ENCODE measurements around the gene ZNF69.
A peak's percentile ranks its signal among the peaks of the same experiment; 100 is the strongest.
"Not testable (repeated sequence)": the region's sequence is repeated elsewhere in the genome, so short reads cannot be mapped to it uniquely, and the experiment has no call there.

The ZNF69 gene

DNA sequence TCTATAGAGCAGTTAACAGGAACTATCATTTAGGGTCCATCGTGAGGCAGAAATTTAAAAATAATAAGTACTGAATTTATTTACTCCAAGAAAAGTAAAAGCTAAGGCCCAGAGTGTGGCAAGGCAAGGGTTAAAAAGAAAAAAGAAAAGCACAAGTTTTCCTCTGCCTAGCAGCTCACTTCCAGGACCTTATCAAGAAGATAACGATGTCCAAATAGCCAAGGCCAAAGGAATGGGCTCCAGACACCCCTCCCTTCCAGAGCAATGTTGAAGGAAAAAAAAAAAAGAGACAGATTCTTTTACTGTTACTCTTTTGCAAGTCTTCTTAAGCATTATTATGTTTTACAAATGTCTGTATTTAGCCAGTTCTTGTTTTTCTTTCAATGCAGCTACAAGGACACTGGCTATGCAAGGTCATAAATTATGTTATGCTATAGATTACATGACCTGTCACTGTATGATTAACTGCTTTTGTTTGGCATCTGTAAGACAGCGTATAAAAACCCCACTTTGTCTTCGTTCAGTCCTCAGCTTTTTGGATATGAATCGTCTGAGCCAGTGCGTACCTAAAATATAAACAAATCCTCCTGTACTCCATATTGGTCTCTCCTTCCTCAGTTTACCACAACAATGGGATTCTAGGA lies 34.4 kb downstream of the ZNF69 start:
- CTCF ChIA-PET, result interaction anchor here (0.6 to 5.3 kb wide), 9 partner anchors 8 to 218 kb away, joined by 3 to 65 read pairs (median 4); partner anchors contain the start of genes ZNF20, ZNF491 and ZNF763
- peaks cover 7 to 33% (median 31%) of the 10 kb centered on the region in 4 experiments for H3K4me1 ChIP-seq (ENCODE audit: control extremely low read depth in 1 of 4, control insufficient read depth in 4 of 4, insufficient read depth in 4 of 4, low read length in 3 of 4)
- POLR2A ChIA-PET, result no interaction called here
- DNase-seq, result peak in 2 of 3 donors; percentile 22 to 58
- no peak overlapping the region for H3K4me3 ChIP-seq (ENCODE audit: control insufficient read depth in 1 of 7, extremely low read depth in 1 of 7, insufficient read depth in 4 of 7, low read depth in 2 of 7, low read length in 6 of 7)
- no CpG with 5 or more reads among the region's 6 CpGs for WGBS (ENCODE audit: insufficient coverage)
- H3K36me3 ChIP-seq (ENCODE audit: control insufficient read depth in 4 of 4, insufficient read depth in 4 of 4, low read length in 3 of 4), result no peaks in the 10 kb centered on the region
- H3K27me3 ChIP-seq (replicated peaks in 2 of 5; ENCODE audit: control insufficient read depth in 4 of 5, insufficient read depth in 5 of 5, low read length in 4 of 5), result no peaks in the 10 kb centered on the region
- H3K27ac ChIP-seq (ENCODE audit: insufficient read depth in 1 of 2, low read depth in 1 of 2, low read length in 2 of 2, poor library complexity in 1 of 2, severe bottlenecking in 2 of 2), result no peak overlapping the region
- no peaks in the 10 kb centered on the region for H3K9me3 ChIP-seq (ENCODE audit: control extremely low read depth in 1 of 5, control insufficient read depth in 4 of 5, insufficient read depth in 2 of 5, low read depth in 1 of 5, low read length in 4 of 5)

- H3K9me3 ChIP-seq (ENCODE audit: control extremely low read depth in 1 of 5, control insufficient read depth in 4 of 5, insufficient read depth in 2 of 5, low read depth in 1 of 5, low read length in 4 of 5), result peaks cover 0 to 18% (median 6%) of the 10 kb centered on the region in 5 experiments
- H3K27me3 ChIP-seq (replicated peaks in 2 of 5; ENCODE audit: control insufficient read depth in 4 of 5, insufficient read depth in 5 of 5, low read length in 4 of 5), result no peaks in the 10 kb centered on the region
- H3K4me3 ChIP-seq (ENCODE audit: control insufficient read depth in 1 of 7, extremely low read depth in 1 of 7, insufficient read depth in 4 of 7, low read depth in 2 of 7, low read length in 6 of 7), result peak within 1 kb of the TSS; percentile 84 to 98 (median 91)
- peak within 1 kb of the TSS; percentile 83 to 92 for H3K27ac ChIP-seq (ENCODE audit: insufficient read depth in 1 of 2, low read depth in 1 of 2, low read length in 2 of 2, poor library complexity in 1 of 2, severe bottlenecking in 2 of 2)
- ChIA-PET CTCF (interaction anchor here (1.3 to 5.3 kb wide), 8 partner anchors 10 to 265 kb away, joined by 3 to 65 read pairs (median 8); partner anchors contain the start of gene ZNF763), POLR2A (interaction anchor here (0.6 to 3.5 kb wide), 5 partner anchors 37 to 127 kb away, joined by 3 to 19 read pairs (median 4); partner anchors contain the start of genes ZNF491, ZNF69 and ZNF763)
- H3K4me1 ChIP-seq (ENCODE audit: control extremely low read depth in 1 of 4, control insufficient read depth in 4 of 4, insufficient read depth in 4 of 4, low read length in 3 of 4), result peaks cover 7 to 33% (median 32%) of the 10 kb centered on the region in 4 experiments
- DNase-seq, result peak; percentile 92 to 95 (median 95)
- 0% methylated on average over 41 of the region's 53 CpGs for WGBS (ENCODE audit: insufficient coverage)
- peaks cover 5 to 18% (median 10%) of the 10 kb centered on the region in 4 experiments for H3K36me3 ChIP-seq (ENCODE audit: control insufficient read depth in 4 of 4, insufficient read depth in 4 of 4, low read length in 3 of 4)
Observed at GRCh38 chr19:11924886-11925650, 37.5 kb downstream of the ZNF69 start, which contains the start of gene ZNF700. ZNF700 (plus strand) TSS chr19:11925107; CDS start chr19:11925211, 104 bp downstream.

DNA sequence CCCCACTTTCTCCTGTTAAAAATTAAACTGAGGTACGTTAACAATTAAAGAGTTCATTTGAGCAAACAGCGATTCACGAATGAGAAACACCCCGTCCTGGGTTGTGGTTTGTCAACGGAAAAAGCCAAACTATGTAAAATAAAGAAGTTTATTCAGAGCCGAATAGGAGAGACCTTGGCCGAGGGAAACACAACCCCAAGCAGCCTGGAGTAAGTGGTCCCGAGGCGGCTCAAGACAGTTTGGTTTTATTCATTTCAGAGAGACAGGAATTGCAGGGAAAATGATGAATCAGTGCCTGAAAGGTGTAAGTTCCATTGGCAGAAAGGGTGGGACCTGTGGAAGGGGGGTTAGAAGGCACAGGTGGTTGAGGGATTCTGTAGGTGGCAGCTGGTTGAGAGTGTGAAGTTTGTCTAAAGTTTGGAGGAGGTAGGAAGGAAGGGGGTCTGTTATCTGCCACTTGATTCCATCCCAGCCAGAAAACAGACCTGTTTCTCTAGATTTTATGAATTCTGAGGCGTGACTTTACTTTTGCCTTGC lies 38.1 kb downstream of the ZNF69 start:
- Histone ChIP-seq H3K36me3 (ENCODE audit: control insufficient read depth in 4 of 4, insufficient read depth in 4 of 4, low read length in 3 of 4) (peaks cover 5 to 24% (median 13%) of the 10 kb centered on the region in 4 experiments), H3K9me3 (ENCODE audit: control extremely low read depth in 1 of 5, control insufficient read depth in 4 of 5, insufficient read depth in 2 of 5, low read depth in 1 of 5, low read length in 4 of 5) (peaks cover 0 to 21% (median 12%) of the 10 kb centered on the region in 5 experiments), H3K27ac (ENCODE audit: insufficient read depth in 1 of 2, low read depth in 1 of 2, low read length in 2 of 2, poor library complexity in 1 of 2, severe bottlenecking in 2 of 2) (peak overlapping the region; percentile 83 to 92), H3K4me3 (ENCODE audit: control insufficient read depth in 1 of 7, extremely low read depth in 1 of 7, insufficient read depth in 4 of 7, low read depth in 2 of 7, low read length in 6 of 7) (peak overlapping the region; percentile 84 to 98 (median 91)), H3K4me1 (ENCODE audit: control extremely low read depth in 1 of 4, control insufficient read depth in 4 of 4, insufficient read depth in 4 of 4, low read length in 3 of 4) (peaks cover 7 to 33% (median 32%) of the 10 kb centered on the region in 4 experiments)
- H3K27me3 ChIP-seq (replicated peaks in 2 of 5; ENCODE audit: control insufficient read depth in 4 of 5, insufficient read depth in 5 of 5, low read length in 4 of 5); DNase-seq: not testable (repeated sequence)
- ChIA-PET POLR2A (interaction anchor here (3.5 kb wide), 1 partner anchor 62 kb away, joined by 19 read pairs; no protein-coding TSS in a partner anchor), CTCF (interaction anchor here (5.3 kb wide), 1 partner anchor 37 kb away, joined by 34 read pairs; the partner anchor contains the start of gene ZNF763)
- 6% methylated on average over 10 of the region's 10 CpGs for WGBS (ENCODE audit: insufficient coverage)

DNA sequence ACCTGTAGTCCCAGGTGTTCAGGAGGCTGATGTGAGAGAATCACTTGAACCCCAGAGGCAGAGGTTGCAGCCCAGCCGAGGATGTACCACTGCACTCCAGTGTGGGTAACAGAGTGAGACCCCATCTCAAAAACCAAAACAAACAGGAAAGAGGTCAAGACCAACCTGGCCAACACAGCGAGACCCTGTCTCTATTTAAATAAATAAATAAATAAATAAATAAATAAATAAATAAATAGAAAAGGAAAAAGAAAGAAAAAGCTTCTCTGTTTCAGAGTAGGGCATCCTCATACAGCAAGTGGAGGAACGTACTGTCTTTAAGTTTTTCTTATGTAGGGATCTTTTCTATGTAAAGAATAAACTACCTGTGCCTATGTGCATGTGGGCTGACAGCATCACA lies 39.6 kb downstream of the ZNF69 start:
- Histone ChIP-seq H3K9me3 (ENCODE audit: control extremely low read depth in 1 of 5, control insufficient read depth in 4 of 5, insufficient read depth in 2 of 5, low read depth in 1 of 5, low read length in 4 of 5) (peaks cover 0 to 33% (median 25%) of the 10 kb centered on the region in 5 experiments), H3K27me3 (replicated peaks in 2 of 5; ENCODE audit: control insufficient read depth in 4 of 5, insufficient read depth in 5 of 5, low read length in 4 of 5) (no peaks in the 10 kb centered on the region), H3K4me1 (ENCODE audit: control extremely low read depth in 1 of 4, control insufficient read depth in 4 of 4, insufficient read depth in 4 of 4, low read length in 3 of 4) (peaks cover 7 to 30% (median 29%) of the 10 kb centered on the region in 4 experiments), H3K36me3 (ENCODE audit: control insufficient read depth in 4 of 4, insufficient read depth in 4 of 4, low read length in 3 of 4) (peaks cover 9 to 38% (median 16%) of the 10 kb centered on the region in 4 experiments), H3K27ac (ENCODE audit: insufficient read depth in 1 of 2, low read depth in 1 of 2, low read length in 2 of 2, poor library complexity in 1 of 2, severe bottlenecking in 2 of 2) (no peak overlapping the region), H3K4me3 (ENCODE audit: control insufficient read depth in 1 of 7, extremely low read depth in 1 of 7, insufficient read depth in 4 of 7, low read depth in 2 of 7, low read length in 6 of 7) (peak overlapping the region in 1 of 7 experiments; percentile 30)
- WGBS (ENCODE audit: insufficient coverage), result 83% methylated on average over 1 of the region's 3 CpGs
- CTCF ChIA-PET, result no interaction called here
- DNase-seq, result no peak
- POLR2A ChIA-PET, result no interaction called here

DNA sequence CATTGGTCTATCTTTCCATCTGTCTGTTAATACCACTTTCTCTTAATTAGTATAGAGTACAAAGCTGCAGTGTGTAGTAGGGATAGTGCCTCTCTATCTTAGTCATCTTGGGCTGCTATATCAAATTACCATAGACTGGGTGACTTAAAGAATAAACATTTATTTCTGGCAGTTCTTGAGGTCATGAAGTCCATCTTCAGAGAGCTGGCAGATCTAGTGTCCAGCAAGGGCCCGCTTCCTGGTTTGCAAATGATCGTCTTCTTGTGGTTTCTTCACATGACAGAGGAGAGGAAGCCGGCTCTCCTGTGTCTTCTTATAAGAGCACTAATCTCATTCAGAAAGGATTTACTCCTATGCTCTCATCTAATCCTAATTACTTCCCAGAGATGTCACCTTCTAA lies 43.5 kb downstream of the ZNF69 start:
- H3K27ac ChIP-seq (ENCODE audit: insufficient read depth in 1 of 2, low read depth in 1 of 2, low read length in 2 of 2, poor library complexity in 1 of 2, severe bottlenecking in 2 of 2), result no peak overlapping the region
- WGBS (ENCODE audit: insufficient coverage), result 90% methylated on average over 2 of the region's 3 CpGs
- peaks cover 11 to 61% (median 26%) of the 10 kb centered on the region in 4 experiments for H3K36me3 ChIP-seq (ENCODE audit: control insufficient read depth in 4 of 4, insufficient read depth in 4 of 4, low read length in 3 of 4)
- DNase-seq, result no peak
- H3K27me3 ChIP-seq (replicated peaks in 2 of 5; ENCODE audit: control insufficient read depth in 4 of 5, insufficient read depth in 5 of 5, low read length in 4 of 5), result no peaks in the 10 kb centered on the region
- H3K4me3 ChIP-seq (ENCODE audit: control insufficient read depth in 1 of 7, extremely low read depth in 1 of 7, insufficient read depth in 4 of 7, low read depth in 2 of 7, low read length in 6 of 7), result no peak overlapping the region
- CTCF ChIA-PET, result no interaction called here
- POLR2A ChIA-PET, result no interaction called here
- H3K9me3 ChIP-seq (ENCODE audit: control extremely low read depth in 1 of 5, control insufficient read depth in 4 of 5, insufficient read depth in 2 of 5, low read depth in 1 of 5, low read length in 4 of 5), result peaks cover 0 to 59% (median 40%) of the 10 kb centered on the region in 5 experiments
- peaks cover 3 to 10% (median 5%) of the 10 kb centered on the region in 4 experiments for H3K4me1 ChIP-seq (ENCODE audit: control extremely low read depth in 1 of 4, control insufficient read depth in 4 of 4, insufficient read depth in 4 of 4, low read length in 3 of 4)

GRCh38 chr19:11931513-11931912 lies 43.9 kb downstream of the ZNF69 start:
- Histone ChIP-seq H3K9me3 (ENCODE audit: control extremely low read depth in 1 of 5, control insufficient read depth in 4 of 5, insufficient read depth in 2 of 5, low read depth in 1 of 5, low read length in 4 of 5) (peaks cover 0 to 59% (median 40%) of the 10 kb centered on the region in 5 experiments), H3K4me1 (ENCODE audit: control extremely low read depth in 1 of 4, control insufficient read depth in 4 of 4, insufficient read depth in 4 of 4, low read length in 3 of 4) (peaks cover 0 to 6% (median under 1%) of the 10 kb centered on the region in 4 experiments), H3K36me3 (ENCODE audit: control insufficient read depth in 4 of 4, insufficient read depth in 4 of 4, low read length in 3 of 4) (peaks cover 11 to 61% (median 26%) of the 10 kb centered on the region in 4 experiments), H3K4me3 (ENCODE audit: control insufficient read depth in 1 of 7, extremely low read depth in 1 of 7, insufficient read depth in 4 of 7, low read depth in 2 of 7, low read length in 6 of 7) (peak overlapping the region in 1 of 7 experiments; percentile 4), H3K27ac (ENCODE audit: insufficient read depth in 1 of 2, low read depth in 1 of 2, low read length in 2 of 2, poor library complexity in 1 of 2, severe bottlenecking in 2 of 2) (no peak overlapping the region), H3K27me3 (replicated peaks in 2 of 5; ENCODE audit: control insufficient read depth in 4 of 5, insufficient read depth in 5 of 5, low read length in 4 of 5) (no peaks in the 10 kb centered on the region)
- DNase-seq, result no peak
- ChIA-PET CTCF (no interaction called here), POLR2A (interaction anchor here (0.7 kb wide), 1 partner anchor 578 kb away, joined by 3 read pairs; no protein-coding TSS in a partner anchor)
- 100% methylated on average over 3 of the region's 3 CpGs for WGBS (ENCODE audit: insufficient coverage)
